ENCODE measurements around the gene AQP9. TPM values are rescaled to one million over a fixed set of nuclear protein-coding genes. Genes with fewer than 3 reads are reported as not detected.

Gene AQP9
- total RNA-seq, 2 donors from 2014 or later, result 0.95 to 10.0 TPM

DNA sequence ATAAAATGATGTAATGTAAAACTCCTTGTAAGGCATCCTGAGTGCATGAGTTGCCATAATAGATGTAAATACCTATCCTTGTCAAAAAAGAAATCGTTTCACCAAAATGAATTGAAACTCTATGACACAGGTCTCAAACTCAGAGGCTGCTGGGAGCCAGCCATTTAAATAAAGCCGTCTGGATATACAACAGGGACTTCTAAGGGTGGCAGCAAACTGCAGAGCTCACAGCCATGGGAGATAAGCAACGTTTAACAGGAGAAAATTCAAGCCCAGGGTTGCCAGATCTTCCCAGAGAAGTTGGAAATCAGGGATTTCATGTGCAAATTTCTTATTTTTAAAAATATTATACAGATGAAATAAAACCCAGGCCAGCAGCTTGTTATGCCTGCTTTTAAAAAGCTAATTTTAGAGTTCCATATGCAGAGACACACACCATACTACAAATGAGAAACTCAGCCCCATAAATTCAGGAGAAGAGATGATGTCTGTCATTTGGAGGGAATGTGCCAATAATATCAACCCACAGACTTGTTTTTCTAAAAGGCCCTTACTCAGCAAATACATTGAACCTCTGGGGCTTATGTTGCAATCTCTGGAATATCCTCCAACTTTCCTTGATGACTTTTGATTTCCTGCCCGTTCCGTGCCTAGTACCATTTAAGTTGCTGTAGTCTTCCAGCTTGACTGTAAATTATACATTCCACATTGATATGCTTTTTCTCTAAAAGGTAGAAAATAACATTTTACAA lies 75.6 kb downstream of the AQP9 start:
- DNase-seq (ENCODE audit: low spot score), result no peak
- no peak overlapping the region for H3K27ac ChIP-seq
- H3K4me3 ChIP-seq, result no peak overlapping the region
- TF ChIP-seq, protein P1, sequence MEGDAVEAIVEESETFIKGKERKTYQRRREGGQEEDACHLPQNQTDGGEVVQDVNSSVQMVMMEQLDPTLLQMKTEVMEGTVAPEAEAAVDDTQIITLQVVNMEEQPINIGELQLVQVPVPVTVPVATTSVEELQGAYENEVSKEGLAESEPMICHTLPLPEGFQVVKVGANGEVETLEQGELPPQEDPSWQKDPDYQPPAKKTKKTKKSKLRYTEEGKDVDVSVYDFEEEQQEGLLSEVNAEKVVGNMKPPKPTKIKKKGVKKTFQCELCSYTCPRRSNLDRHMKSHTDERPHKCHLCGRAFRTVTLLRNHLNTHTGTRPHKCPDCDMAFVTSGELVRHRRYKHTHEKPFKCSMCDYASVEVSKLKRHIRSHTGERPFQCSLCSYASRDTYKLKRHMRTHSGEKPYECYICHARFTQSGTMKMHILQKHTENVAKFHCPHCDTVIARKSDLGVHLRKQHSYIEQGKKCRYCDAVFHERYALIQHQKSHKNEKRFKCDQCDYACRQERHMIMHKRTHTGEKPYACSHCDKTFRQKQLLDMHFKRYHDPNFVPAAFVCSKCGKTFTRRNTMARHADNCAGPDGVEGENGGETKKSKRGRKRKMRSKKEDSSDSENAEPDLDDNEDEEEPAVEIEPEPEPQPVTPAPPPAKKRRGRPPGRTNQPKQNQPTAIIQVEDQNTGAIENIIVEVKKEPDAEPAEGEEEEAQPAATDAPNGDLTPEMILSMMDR (IDR thresholded peaks at IDR 0.05), result no peak
- peaks cover 2 to 5% of the 10 kb centered on the region in 2 donors for H3K4me1 ChIP-seq (ENCODE audit: control insufficient read depth in 1 of 2, low read depth in 2 of 2)
- no peaks in the 10 kb centered on the region for H3K9me3 ChIP-seq
- no peaks in the 10 kb centered on the region for H3K36me3 ChIP-seq
- no peak for ATAC-seq (ENCODE audit: insufficient number of reproducible peaks, low FRiP score, low read depth)
- H3K27me3 ChIP-seq (replicated peaks; ENCODE audit: insufficient read depth), result no peaks in the 10 kb centered on the region

DNA sequence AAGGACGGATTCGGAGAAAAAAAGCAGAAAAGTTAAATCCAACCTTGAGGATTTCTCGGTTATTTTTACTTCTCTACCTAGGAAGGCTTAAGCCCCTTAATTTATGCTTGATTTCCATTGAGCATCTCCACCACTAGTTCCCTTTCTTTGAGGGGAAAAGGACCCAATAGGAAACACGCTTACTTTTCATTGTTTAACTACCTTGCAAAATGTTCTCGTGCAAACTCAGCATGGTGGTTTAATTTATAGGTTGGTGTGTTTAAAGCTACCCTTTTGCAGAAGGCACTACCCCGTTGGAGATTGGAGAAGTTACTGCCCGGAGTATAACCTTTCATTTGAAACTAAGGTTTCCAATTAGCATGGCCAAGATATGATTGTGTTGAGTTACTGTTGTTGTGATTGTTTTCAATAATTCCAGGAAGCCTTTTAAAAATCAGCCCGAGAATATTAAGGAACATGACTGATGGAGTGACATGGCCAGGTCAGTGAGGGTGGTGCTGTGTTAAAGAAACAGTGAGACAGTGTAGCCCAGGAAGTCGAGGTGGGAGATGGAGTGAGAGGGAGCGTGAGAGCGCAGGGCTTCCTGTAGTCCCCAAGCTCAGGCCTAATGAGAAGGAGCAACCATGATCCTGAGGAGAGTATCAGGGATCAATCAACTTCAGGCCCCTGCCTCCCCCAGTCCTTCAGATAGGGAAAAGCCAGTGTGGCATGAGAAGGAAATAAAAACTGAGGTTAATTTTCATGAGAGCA lies 76.6 kb downstream of the AQP9 start:
- Histone ChIP-seq H3K36me3 (no peaks in the 10 kb centered on the region), H3K9me3 (no peaks in the 10 kb centered on the region), H3K27me3 (replicated peaks; ENCODE audit: insufficient read depth) (no peaks in the 10 kb centered on the region), H3K4me1 (ENCODE audit: control insufficient read depth in 1 of 2, low read depth in 2 of 2) (peaks cover 2 to 5% of the 10 kb centered on the region in 2 donors), H3K27ac (no peak overlapping the region), H3K4me3 (no peak overlapping the region)
- DNase-seq (ENCODE audit: low spot score) (no peak), ATAC-seq (ENCODE audit: insufficient number of reproducible peaks, low FRiP score, low read depth) (no peak)
- TF ChIP-seq, protein P1 (IDR thresholded peaks at IDR 0.05), result no peak

DNA sequence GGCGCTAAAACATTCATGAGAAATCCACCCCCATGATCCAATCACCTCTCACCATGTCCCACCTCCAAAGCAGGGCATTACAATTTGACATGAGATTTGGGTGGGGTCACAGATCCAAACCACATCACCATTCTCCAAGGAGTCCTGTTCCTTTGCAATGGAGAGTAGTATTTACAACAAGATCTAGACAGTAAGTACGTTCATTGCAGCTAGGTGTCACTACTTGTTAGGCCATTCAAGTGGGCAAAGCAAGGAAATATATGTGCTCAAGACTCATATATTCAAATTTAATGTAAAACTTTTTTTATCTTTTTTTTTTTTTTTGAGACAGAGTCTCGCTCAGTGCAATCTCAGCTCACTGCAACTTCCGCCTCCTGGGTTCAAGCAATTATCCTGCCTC lies 79.3 kb downstream of the AQP9 start:
- H3K4me3 ChIP-seq, result no peak overlapping the region
- DNase-seq (ENCODE audit: low spot score) (no peak), ATAC-seq (ENCODE audit: insufficient number of reproducible peaks, low FRiP score, low read depth) (no peak)
- H3K27ac ChIP-seq, result no peak overlapping the region
- H3K9me3 ChIP-seq, result no peaks in the 10 kb centered on the region
- TF ChIP-seq, protein P1 (IDR thresholded peaks at IDR 0.05), result no peak
- peaks cover 2 to 5% of the 10 kb centered on the region in 2 donors for H3K4me1 ChIP-seq (ENCODE audit: control insufficient read depth in 1 of 2, low read depth in 2 of 2)
- H3K36me3 ChIP-seq, result no peaks in the 10 kb centered on the region
- no peaks in the 10 kb centered on the region for H3K27me3 ChIP-seq (replicated peaks; ENCODE audit: insufficient read depth)

DNA sequence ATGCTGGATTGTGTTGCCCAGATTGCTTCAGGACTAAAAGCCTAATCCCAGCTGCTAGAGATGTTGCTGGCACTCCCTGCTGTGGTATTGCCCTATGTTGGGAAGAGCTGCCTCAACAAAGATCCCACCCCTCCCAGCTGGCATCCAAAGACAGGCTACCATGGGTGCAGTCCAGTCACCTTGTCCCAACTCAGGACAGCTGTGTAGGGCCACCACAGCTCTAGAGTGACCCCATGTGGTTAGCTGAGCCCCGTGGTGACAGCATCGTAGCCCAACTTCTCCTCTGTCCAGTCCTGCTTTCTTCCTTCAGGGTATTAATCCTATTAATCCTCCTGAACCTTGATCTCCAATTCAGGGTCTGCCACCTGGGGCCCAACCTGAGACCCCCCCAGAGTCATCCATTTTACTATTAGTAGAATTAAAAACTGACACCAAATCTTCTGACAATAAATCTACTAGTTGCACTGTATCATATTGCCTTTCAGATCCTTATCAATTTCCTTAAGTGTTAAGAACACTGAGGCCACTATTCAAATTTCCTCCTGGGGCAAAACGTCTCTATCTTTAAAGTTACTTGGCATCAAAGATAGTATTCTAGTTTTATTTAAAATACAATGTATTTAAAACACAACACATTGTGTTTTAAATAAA lies 83.5 kb downstream of the AQP9 start:
- Histone ChIP-seq H3K27ac (no peak overlapping the region), H3K27me3 (replicated peaks; ENCODE audit: insufficient read depth) (no peaks in the 10 kb centered on the region), H3K9me3 (no peaks in the 10 kb centered on the region), H3K36me3 (no peaks in the 10 kb centered on the region), H3K4me1 (ENCODE audit: control insufficient read depth in 1 of 2, low read depth in 2 of 2) (peaks cover 0 to 10% of the 10 kb centered on the region in 2 donors), H3K4me3 (no peak overlapping the region)
- ATAC-seq (ENCODE audit: insufficient number of reproducible peaks, low FRiP score, low read depth), result no peak
- no peak for DNase-seq (ENCODE audit: low spot score)
- TF ChIP-seq, protein P1 (IDR thresholded peaks at IDR 0.05), result no peak

DNA sequence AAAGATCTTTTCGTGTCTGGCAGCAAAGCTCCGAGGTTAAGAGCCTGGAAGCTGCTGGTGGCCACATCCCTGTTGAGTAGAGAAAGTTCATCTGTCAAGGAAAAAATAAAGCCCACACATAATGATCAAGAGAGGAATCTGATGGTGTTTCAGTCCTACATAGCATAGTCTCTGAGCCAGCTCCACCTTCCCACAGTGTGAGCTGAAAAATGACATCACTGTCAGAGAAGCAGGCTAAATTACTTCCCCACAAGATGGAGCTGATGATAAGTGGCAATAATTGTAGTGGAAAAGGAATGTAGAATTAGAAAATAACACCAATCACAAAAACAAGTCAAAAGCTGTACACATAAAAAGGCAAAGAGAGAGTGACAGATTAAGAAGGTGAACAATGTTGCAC lies 84.5 kb downstream of the AQP9 start:
- TF ChIP-seq, protein P1 (IDR thresholded peaks at IDR 0.05), result no peak
- ATAC-seq (ENCODE audit: insufficient number of reproducible peaks, low FRiP score, low read depth) (no peak), DNase-seq (ENCODE audit: low spot score) (no peak)
- no peaks in the 10 kb centered on the region for H3K27me3 ChIP-seq (replicated peaks; ENCODE audit: insufficient read depth)
- H3K4me1 ChIP-seq (ENCODE audit: control insufficient read depth in 1 of 2, low read depth in 2 of 2), result peaks cover 0 to 10% of the 10 kb centered on the region in 2 donors
- H3K27ac ChIP-seq, result no peak overlapping the region
- no peaks in the 10 kb centered on the region for H3K36me3 ChIP-seq
- no peak overlapping the region for H3K4me3 ChIP-seq
- no peaks in the 10 kb centered on the region for H3K9me3 ChIP-seq
